Measurements from ENCODE around the gene CRTAC1.
A peak's percentile ranks its signal among the peaks of the same experiment; 100 is the strongest.

Gene CRTAC1

DNA sequence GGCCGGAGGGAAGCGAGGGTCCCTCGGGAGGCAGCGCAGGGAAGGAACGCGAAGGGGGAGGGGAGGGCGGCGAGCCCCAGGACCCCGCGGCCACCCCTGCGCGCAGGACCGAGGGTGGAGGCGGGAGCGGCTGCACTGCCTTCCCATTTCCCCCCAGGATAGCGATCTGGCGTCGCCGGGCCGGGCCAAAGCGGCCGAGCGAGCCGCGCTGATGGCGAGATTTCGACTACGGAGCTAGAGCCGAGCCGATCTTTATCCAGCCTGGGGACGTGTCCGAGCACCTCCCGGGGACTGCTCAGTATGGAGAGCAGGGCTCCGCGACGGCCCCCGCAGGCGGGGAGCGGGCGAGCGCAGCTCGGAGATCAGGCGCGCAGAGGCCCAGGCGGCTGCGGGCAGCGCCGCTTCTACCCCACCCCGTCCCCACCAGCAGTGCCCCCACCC is 590 bp upstream of the CRTAC1 start:
- H3K4me3 ChIP-seq (ENCODE audit: low read depth, low read length): no peak overlapping the region
- no peak for DNase-seq (ENCODE audit: low read depth)
- TF ChIP-seq, protein P1, sequence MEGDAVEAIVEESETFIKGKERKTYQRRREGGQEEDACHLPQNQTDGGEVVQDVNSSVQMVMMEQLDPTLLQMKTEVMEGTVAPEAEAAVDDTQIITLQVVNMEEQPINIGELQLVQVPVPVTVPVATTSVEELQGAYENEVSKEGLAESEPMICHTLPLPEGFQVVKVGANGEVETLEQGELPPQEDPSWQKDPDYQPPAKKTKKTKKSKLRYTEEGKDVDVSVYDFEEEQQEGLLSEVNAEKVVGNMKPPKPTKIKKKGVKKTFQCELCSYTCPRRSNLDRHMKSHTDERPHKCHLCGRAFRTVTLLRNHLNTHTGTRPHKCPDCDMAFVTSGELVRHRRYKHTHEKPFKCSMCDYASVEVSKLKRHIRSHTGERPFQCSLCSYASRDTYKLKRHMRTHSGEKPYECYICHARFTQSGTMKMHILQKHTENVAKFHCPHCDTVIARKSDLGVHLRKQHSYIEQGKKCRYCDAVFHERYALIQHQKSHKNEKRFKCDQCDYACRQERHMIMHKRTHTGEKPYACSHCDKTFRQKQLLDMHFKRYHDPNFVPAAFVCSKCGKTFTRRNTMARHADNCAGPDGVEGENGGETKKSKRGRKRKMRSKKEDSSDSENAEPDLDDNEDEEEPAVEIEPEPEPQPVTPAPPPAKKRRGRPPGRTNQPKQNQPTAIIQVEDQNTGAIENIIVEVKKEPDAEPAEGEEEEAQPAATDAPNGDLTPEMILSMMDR (IDR thresholded peaks at IDR 0.05; ENCODE audit: insufficient read depth, low read depth, low read length, missing control alignments): no peak

DNA sequence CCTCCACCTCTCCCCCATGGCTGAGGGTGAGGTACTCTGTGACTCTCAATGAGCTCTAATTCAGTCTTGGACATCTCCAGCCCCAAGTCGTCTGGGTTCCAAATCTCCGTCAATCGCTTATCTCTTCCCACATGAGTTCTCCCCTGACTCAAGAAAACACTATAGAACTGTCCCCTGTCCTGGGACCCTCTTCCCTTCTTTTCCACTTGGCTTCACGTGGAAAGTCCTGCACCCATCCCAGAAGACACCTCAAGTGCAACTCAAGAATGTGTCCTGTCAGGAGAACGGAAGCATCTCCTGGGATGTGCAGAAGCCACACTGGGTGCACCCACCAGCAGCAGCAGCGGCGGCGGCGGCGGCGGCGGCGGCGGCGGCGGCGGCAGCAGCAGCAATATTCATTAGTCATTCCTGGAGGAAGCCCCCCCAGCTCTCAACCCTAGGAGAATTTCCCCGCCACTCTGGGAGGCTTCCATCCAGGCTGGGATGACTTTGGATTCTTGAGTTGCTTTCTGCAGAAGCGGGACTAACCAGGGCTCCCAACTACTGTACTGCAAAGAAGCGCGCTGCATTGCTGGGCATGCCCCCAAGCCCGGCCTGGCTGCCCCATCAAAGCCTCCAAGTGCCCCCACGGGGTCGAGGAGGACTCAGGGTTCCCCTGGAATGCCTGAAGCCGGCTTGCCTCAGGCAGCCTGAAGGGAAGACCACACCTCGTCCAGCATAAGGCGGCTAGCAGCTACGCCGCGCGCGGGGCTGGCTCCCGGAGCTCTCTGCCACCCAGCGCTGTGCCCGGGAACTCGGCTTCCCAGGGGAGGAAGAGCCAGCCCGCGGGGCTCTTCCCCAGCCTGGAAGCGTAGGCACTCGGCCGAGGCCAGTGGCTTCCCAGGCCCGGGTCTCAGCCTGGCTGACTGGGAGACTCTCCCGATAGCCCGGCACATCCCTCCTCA is 1.0 kb downstream of the CRTAC1 start:
- no peak overlapping the region for H3K4me3 ChIP-seq (ENCODE audit: low read depth, low read length)
- no peak for DNase-seq (ENCODE audit: low read depth)
- TF ChIP-seq, protein P1 (IDR thresholded peaks at IDR 0.05; ENCODE audit: insufficient read depth, low read depth, low read length, missing control alignments): no peak

DNA sequence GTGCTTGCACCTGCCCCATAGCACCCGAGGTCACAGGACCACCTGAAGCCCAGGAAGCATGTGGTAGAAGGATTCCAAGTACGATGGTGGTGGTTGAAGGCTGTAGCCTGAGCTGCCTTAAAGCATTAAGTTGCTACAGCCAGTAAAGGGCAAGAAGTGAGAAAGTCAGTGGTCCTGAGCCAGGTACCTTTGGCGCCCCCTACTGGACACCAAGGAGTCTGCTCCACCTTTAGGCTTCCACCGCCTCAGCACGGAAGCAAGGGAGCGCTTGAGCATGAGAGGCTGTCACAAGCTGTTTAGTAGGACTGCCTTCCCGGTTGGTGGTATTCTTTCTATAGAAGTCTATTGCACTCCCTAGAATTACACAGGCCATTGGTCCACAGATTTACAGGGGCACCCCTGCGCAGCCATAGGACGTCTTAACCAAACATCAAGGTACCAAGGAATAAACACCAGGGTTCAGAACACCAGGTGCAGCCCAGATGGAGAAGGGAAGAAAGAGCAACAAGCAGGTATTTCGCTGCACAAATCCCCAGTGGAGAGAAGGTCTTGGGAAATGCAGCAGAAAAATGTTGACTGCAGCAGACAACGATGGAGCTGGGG is 2.2 kb downstream of the CRTAC1 start:
- no peak overlapping the region for H3K4me3 ChIP-seq (ENCODE audit: low read depth, low read length)
- DNase-seq (ENCODE audit: low read depth): peak; percentile 73
- TF ChIP-seq, protein P1 (IDR thresholded peaks at IDR 0.05; ENCODE audit: insufficient read depth, low read depth, low read length, missing control alignments): peak; percentile 84

DNA sequence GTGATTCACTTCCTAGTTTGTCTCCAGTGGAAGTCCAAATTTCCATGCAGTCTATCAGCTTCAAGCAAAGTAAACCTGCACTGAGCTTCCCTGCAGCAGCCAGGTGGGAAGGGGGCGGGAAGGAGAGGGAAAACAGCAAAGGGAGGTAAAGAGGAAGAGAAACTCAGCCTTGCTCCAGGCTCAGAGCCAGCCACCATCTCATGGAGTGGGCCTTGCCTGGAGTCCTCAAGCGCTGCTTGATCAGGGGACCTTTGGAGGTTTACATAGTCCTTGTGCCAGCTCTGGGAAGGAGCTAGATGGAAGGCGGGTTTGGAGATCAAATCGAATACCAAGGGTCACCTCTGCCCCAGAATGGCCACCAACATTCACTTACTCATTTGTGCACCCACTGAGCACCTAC is 7.4 kb downstream of the CRTAC1 start:
- no peak overlapping the region for H3K4me3 ChIP-seq (ENCODE audit: low read depth, low read length)
- TF ChIP-seq, protein P1 (IDR thresholded peaks at IDR 0.05; ENCODE audit: insufficient read depth, low read depth, low read length, missing control alignments): no peak
- DNase-seq (ENCODE audit: low read depth): no peak

DNA sequence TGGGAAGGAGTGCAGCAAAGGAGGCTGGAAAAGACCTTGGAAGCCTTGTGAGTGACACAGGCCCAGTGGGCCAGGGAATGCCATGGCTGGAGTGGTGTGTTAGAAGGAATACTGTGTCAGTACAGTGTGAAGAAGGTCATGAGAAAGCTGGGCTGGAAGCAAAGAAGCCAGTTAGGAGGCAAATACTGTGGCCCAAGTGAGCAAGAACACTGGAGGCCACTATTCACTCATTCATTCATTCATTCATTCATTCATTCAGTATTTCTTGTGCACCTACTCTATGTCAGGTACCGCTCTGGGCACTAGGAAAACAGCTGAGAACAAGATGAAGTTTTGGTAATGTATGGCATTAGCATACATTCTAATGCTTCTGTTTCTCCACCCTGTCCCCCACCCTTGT is 9.6 kb downstream of the CRTAC1 start:
- TF ChIP-seq, protein P1 (IDR thresholded peaks at IDR 0.05; ENCODE audit: insufficient read depth, low read depth, low read length, missing control alignments): no peak
- no peak overlapping the region for H3K4me3 ChIP-seq (ENCODE audit: low read depth, low read length)
- no peak for DNase-seq (ENCODE audit: low read depth)

DNA sequence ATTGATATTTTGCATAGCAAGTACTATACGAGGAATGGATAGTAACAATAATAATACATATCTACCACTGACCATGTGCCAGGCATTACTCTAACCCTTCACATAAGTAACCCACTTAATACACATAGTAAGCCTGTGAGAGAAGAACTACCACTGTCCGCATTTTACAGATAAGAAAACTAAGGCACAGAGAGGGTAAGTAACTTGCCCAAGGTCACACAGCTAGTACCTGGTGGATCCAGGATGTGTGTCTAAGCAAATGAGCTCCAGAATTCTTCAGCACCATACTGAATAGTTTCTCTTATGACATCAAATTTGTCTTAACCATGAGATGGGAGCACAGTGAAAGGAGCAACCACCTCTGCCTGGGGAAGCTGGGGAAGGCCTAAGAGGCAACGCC is 10.2 kb downstream of the CRTAC1 start:
- TF ChIP-seq, protein P1 (IDR thresholded peaks at IDR 0.05; ENCODE audit: insufficient read depth, low read depth, low read length, missing control alignments): no peak
- no peak overlapping the region for H3K4me3 ChIP-seq (ENCODE audit: low read depth, low read length)
- DNase-seq (ENCODE audit: low read depth): no peak
